ENCODE results near the gene BACH2. TPM values are rescaled to one million over a fixed set of nuclear protein-coding genes. Genes with fewer than 3 reads are reported as not detected.
"Not testable (repeated sequence)": the region's sequence is repeated elsewhere in the genome, so short reads cannot be mapped to it uniquely, and the experiment has no call there.

Gene BACH2
- total RNA-seq, 2 experiments from 2014 or later, result 60.7 to 66.9 TPM

DNA sequence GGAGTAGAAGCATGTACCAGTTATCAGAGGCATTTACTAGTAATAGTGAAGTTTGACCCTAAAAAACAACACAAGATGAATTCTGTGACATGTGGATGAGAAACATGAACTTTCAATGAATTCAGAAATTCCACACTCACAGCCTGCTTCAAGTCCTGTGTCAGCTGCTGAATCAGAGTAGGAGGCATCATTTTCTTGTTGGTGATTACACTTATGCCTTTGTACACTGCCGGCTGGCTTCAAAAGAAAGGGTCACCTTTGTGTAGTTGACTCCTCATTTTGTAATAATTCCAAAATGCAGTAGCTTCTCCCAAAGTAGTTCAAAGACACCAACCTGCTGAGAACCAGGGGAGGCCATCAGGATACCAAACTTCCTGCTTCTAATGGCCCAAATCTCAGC lies 165.5 kb downstream of the BACH2 start:
- peak overlapping the region; percentile 40 for H3K27ac Mint-ChIP-seq
- ChIA-PET POLR2A (interaction anchor here (0.8 to 1.3 kb wide), 2 partner anchors 13 to 100 kb away, joined by 3 read pairs; no protein-coding TSS in a partner anchor), CTCF (interaction anchor here (1.3 to 2.4 kb wide), 2 partner anchors 8 to 12 kb away, joined by 3 to 7 read pairs; no protein-coding TSS in a partner anchor)
- H3K27me3 Mint-ChIP-seq, result no peaks in the 10 kb centered on the region
- ATAC-seq, result no peak
- intact Hi-C loops (cut with micrococcal nuclease), result no loop called here
- peaks cover 3% of the 10 kb centered on the region for H3K9me3 Mint-ChIP-seq
- H3K4me1 Mint-ChIP-seq (ENCODE audit: low read depth), result peaks cover 69% of the 10 kb centered on the region
- H3K4me3 Mint-ChIP-seq, result no peak overlapping the region
- TF ChIP-seq, protein P1, sequence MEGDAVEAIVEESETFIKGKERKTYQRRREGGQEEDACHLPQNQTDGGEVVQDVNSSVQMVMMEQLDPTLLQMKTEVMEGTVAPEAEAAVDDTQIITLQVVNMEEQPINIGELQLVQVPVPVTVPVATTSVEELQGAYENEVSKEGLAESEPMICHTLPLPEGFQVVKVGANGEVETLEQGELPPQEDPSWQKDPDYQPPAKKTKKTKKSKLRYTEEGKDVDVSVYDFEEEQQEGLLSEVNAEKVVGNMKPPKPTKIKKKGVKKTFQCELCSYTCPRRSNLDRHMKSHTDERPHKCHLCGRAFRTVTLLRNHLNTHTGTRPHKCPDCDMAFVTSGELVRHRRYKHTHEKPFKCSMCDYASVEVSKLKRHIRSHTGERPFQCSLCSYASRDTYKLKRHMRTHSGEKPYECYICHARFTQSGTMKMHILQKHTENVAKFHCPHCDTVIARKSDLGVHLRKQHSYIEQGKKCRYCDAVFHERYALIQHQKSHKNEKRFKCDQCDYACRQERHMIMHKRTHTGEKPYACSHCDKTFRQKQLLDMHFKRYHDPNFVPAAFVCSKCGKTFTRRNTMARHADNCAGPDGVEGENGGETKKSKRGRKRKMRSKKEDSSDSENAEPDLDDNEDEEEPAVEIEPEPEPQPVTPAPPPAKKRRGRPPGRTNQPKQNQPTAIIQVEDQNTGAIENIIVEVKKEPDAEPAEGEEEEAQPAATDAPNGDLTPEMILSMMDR (IDR thresholded peaks at IDR 0.05), result no peak
- DNase-seq, result no peak
- peaks cover 47% of the 10 kb centered on the region for H3K36me3 Mint-ChIP-seq (ENCODE audit: low read depth)

DNA sequence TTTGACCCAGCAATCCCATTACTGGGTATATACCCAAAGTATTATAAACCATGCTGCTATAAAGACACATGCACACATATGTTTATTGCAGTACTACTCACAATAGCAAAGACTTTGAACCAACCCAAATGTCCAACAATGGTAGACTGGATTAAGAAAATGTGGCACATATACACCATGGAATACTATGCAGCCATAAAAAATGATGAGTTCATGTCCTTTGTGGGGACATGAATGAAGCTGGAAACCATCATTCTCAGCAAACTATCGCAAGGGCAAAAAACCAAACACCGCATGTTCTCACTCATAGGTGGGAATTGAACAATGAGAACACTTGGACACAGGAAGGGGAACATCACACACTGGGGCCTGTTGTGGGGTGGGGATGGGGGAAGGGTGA lies 168.0 kb downstream of the BACH2 start:
- H3K9me3 Mint-ChIP-seq; intact Hi-C loops (cut with micrococcal nuclease); H3K27me3 Mint-ChIP-seq; H3K27ac Mint-ChIP-seq; CTCF ChIA-PET; ATAC-seq; H3K4me3 Mint-ChIP-seq; DNase-seq; POLR2A ChIA-PET: not testable (repeated sequence)
- peaks cover 42% of the 10 kb centered on the region for H3K36me3 Mint-ChIP-seq (ENCODE audit: low read depth)
- peaks cover 78% of the 10 kb centered on the region for H3K4me1 Mint-ChIP-seq (ENCODE audit: low read depth)

DNA sequence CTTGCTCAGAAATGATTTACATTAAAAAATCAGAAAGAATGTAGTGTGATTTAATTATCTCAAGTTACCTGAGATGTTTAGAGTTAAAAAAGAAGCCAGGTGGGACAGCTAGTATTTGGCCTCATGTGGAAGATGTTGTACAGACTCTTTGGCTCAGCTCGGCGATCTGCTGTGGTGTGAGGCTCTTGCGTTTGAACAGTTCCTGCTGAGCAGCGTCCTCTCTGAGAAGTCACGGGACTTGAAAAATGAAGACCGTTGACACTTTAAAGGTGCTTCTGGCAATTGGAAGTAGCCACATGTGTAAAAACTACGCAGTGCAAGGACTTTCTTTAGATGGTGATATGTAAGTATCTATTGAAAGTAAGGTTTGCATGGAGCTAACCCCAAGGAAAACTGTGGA lies 169.0 kb downstream of the BACH2 start:
- Mint-ChIP-seq H3K4me1 (ENCODE audit: low read depth) (peaks cover 78% of the 10 kb centered on the region), H3K4me3 (peak overlapping the region; percentile 35), H3K27me3 (no peaks in the 10 kb centered on the region), H3K27ac (peak overlapping the region; percentile 79), H3K36me3 (ENCODE audit: low read depth) (peaks cover 46% of the 10 kb centered on the region), H3K9me3 (no peaks in the 10 kb centered on the region)
- TF ChIP-seq, protein P1 (IDR thresholded peaks at IDR 0.05), result no peak
- POLR2A ChIA-PET, result interaction anchor here (0.5 to 1.2 kb wide), 3 partner anchors 32 to 95 kb away, joined by 3 to 4 read pairs (median 4); no protein-coding TSS in a partner anchor
- CTCF ChIA-PET, result interaction anchor here (0.7 to 4.4 kb wide), 5 partner anchors 11 to 187 kb away, joined by 3 to 19 read pairs (median 4); no protein-coding TSS in a partner anchor
- peak; percentile 48 for DNase-seq
- intact Hi-C loops (cut with micrococcal nuclease), result no loop called here
- peak; percentile 37 for ATAC-seq

DNA sequence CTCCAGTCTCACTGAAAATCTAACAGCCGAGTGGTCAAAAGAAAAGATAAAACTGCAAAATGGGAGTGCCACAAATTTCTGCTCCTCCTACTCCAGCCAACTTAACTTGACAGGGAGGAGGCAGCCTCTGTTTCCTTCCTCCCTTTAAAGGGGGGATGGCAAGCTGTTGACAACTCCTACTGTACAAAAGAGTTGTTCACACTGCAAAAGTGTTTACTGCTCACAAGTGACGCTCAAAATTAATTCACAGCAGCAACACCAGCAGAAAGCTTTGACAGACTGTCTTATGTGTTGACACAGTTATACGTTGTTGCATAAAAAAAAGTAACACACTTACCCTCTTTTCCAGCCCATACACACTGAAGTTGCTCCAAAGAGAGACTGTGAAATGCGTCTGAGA lies 169.8 kb downstream of the BACH2 start:
- Mint-ChIP-seq H3K9me3 (no peaks in the 10 kb centered on the region), H3K4me3 (peak overlapping the region; percentile 35), H3K4me1 (ENCODE audit: low read depth) (peaks cover 78% of the 10 kb centered on the region), H3K27me3 (no peaks in the 10 kb centered on the region), H3K27ac (peak overlapping the region; percentile 79), H3K36me3 (ENCODE audit: low read depth) (peaks cover 49% of the 10 kb centered on the region)
- ChIA-PET POLR2A (interaction anchor here (0.9 to 1.0 kb wide), 2 partner anchors 9 to 96 kb away, joined by 3 to 4 read pairs; no protein-coding TSS in a partner anchor), CTCF (interaction anchor here (0.7 to 4.4 kb wide), 5 partner anchors 12 to 186 kb away, joined by 3 to 19 read pairs (median 4); no protein-coding TSS in a partner anchor)
- intact Hi-C loops (cut with micrococcal nuclease), result no loop called here
- DNase-seq (no peak), ATAC-seq (no peak)
- TF ChIP-seq, protein P1 (IDR thresholded peaks at IDR 0.05), result no peak

DNA sequence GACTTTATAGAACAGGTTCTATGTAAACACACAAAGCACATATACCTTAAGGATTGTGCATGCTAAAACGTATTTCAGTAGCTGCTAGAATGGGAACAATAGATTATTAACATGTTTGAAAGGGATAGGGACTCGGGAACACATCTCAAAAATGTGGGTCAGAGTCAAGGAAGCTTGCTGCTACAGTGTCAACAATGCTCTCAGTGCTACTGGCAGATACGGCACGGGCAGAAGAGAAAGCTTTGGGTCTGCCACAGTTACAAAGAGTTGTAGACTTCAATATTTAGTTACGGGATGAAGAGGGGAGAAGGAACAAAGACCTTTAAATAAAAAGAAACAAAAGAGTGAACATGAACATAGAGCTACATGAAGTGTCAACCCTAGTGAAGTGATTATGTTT lies 170.5 kb downstream of the BACH2 start:
- TF ChIP-seq, protein P1 (IDR thresholded peaks at IDR 0.05), result no peak
- Mint-ChIP-seq H3K36me3 (ENCODE audit: low read depth) (peaks cover 51% of the 10 kb centered on the region), H3K27ac (peak overlapping the region; percentile 79), H3K27me3 (no peaks in the 10 kb centered on the region), H3K4me3 (peak overlapping the region; percentile 35), H3K9me3 (no peaks in the 10 kb centered on the region), H3K4me1 (ENCODE audit: low read depth) (peaks cover 74% of the 10 kb centered on the region)
- DNase-seq (no peak), ATAC-seq (no peak)
- CTCF ChIA-PET, result interaction anchor here (1.1 to 4.4 kb wide), 3 partner anchors 12 to 168 kb away, joined by 3 to 19 read pairs (median 4); no protein-coding TSS in a partner anchor
- intact Hi-C loops (cut with micrococcal nuclease), result no loop called here
- POLR2A ChIA-PET, result interaction anchor here (0.9 kb wide), 1 partner anchor 9 kb away, joined by 3 read pairs; no protein-coding TSS in a partner anchor
